T1000 (cell line): Measurements from ENCODE around the gene FUT8.

Experiments used
- DNase-seq: peaks from one replicate; lab custom pipeline; 2025; ENCODE audit warnings: mixed read lengths; lab: John Stamatoyannopoulos, UW

The FUT8 gene

GRCh38 chr14:65558363-65558762, 145.8 kb downstream of the FUT8 start:
- DNase-seq: no peak

- DNase-seq: no peak
These were observed 148.0 kb downstream of the FUT8 start for GRCh38 chr14:65560340-65561027.

GRCh38 chr14:65564370-65564769, 151.8 kb downstream of the FUT8 start:
- DNase-seq: no peak

- no peak for DNase-seq
These were observed 153.4 kb downstream of the FUT8 start for GRCh38 chr14:65565948-65566347.

GRCh38 chr14:65566820-65567522, 154.4 kb downstream of the FUT8 start:
- no peak for DNase-seq

GRCh38 chr14:65574611-65575010, 162.1 kb downstream of the FUT8 start:
- no peak for DNase-seq

- no peak for DNase-seq
These were observed 162.9 kb downstream of the FUT8 start for GRCh38 chr14:65575389-65575788.

GRCh38 chr14:65580973-65581372, 168.4 kb downstream of the FUT8 start:
- DNase-seq: no peak

- no peak for DNase-seq
These were observed 168.8 kb downstream of the FUT8 start for GRCh38 chr14:65581378-65581777.

GRCh38 chr14:65581799-65582198, 169.3 kb downstream of the FUT8 start:
- DNase-seq: no peak

- DNase-seq: no peak
These were observed 172.7 kb downstream of the FUT8 start for GRCh38 chr14:65585216-65585615.

- DNase-seq: no peak
These were observed 176.1 kb downstream of the FUT8 start for GRCh38 chr14:65588426-65589140.

- no peak for DNase-seq
These were observed 181.8 kb downstream of the FUT8 start for GRCh38 chr14:65594153-65594881.

GRCh38 chr14:65594882-65595237, 182.3 kb downstream of the FUT8 start:
- DNase-seq: no peak

GRCh38 chr14:65599375-65599774, 186.8 kb downstream of the FUT8 start:
- no peak for DNase-seq

- DNase-seq: no peak
These were observed 188.2 kb downstream of the FUT8 start for GRCh38 chr14:65600742-65601141.

- DNase-seq: no peak
These were observed 192.0 kb downstream of the FUT8 start for GRCh38 chr14:65604535-65604934.

GRCh38 chr14:65604936-65605335, 192.4 kb downstream of the FUT8 start:
- no peak for DNase-seq

- no peak for DNase-seq
These were observed 193.9 kb downstream of the FUT8 start for GRCh38 chr14:65606460-65606859.

GRCh38 chr14:65613131-65613650, 200.7 kb downstream of the FUT8 start:
- DNase-seq: no peak

- DNase-seq: no peak
These were observed 206.5 kb downstream of the FUT8 start for GRCh38 chr14:65618996-65619395.

- no peak for DNase-seq
These were observed 207.7 kb downstream of the FUT8 start for GRCh38 chr14:65620195-65620594.
